ENCODE results near the gene PALLD. TPM values are rescaled to one million over a fixed set of nuclear protein-coding genes. Genes with fewer than 3 reads are reported as not detected.

The PALLD gene
- total RNA-seq, 2 donors from 2014 or later, result 2.8 to 30.1 TPM

- H3K36me3 Mint-ChIP-seq, result no peaks in the 10 kb centered on the region
- no peak overlapping the region for H3K27ac Mint-ChIP-seq
- no peak for ATAC-seq
- H3K9me3 Mint-ChIP-seq, result no peaks in the 10 kb centered on the region
- no peak for DNase-seq (ENCODE audit: low spot score in 2 of 2)
These were observed 244.7 kb downstream of the PALLD start for GRCh38 chr4:168741281-168742173.

- Mint-ChIP-seq H3K9me3 (no peaks in the 10 kb centered on the region), H3K36me3 (no peaks in the 10 kb centered on the region), H3K27ac (no peak overlapping the region)
- no peak for ATAC-seq
- DNase-seq (ENCODE audit: low spot score in 2 of 2), result no peak
These were observed 246.3 kb downstream of the PALLD start for GRCh38 chr4:168743131-168743530.

GRCh38 chr4:168743601-168744000, 246.7 kb downstream of the PALLD start:
- Mint-ChIP-seq H3K36me3 (no peaks in the 10 kb centered on the region), H3K9me3 (no peaks in the 10 kb centered on the region), H3K27ac (no peak overlapping the region)
- DNase-seq (ENCODE audit: low spot score in 2 of 2), result no peak
- no peak for ATAC-seq

DNA sequence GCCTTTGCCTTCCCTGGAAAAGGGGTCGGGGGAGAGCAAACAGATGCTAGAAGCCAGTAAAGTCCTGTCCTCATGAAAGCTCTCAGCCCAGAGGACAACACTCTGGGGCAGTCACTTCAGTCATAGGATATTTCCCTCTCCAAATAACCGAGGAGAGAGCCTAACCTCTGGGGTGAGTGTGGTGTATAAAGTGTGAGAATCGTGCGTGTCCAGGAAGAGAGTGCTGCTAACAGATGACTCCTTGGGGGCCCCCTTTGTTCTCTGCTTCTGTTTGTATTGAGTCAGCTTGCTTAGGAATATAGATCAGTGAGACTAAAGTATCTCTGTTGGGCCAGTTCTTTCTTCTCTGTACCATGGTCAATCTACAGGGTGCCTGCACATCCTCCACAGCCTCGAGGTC, 247.2 kb downstream of the PALLD start:
- DNase-seq (ENCODE audit: low spot score in 2 of 2) (no peak), ATAC-seq (no peak)
- H3K27ac Mint-ChIP-seq, result no peak overlapping the region
- H3K36me3 Mint-ChIP-seq, result no peaks in the 10 kb centered on the region
- H3K9me3 Mint-ChIP-seq, result no peaks in the 10 kb centered on the region

GRCh38 chr4:168748807-168749206, 252.0 kb downstream of the PALLD start:
- ATAC-seq, result no peak
- H3K9me3 Mint-ChIP-seq, result no peaks in the 10 kb centered on the region
- no peak for DNase-seq (ENCODE audit: low spot score in 2 of 2)
- no peaks in the 10 kb centered on the region for H3K36me3 Mint-ChIP-seq
- no peak overlapping the region for H3K27ac Mint-ChIP-seq

- Mint-ChIP-seq H3K9me3 (no peaks in the 10 kb centered on the region), H3K27ac (no peak overlapping the region), H3K36me3 (no peaks in the 10 kb centered on the region)
- DNase-seq (ENCODE audit: low spot score in 2 of 2), result no peak
- no peak for ATAC-seq
These were observed 254.7 kb downstream of the PALLD start for GRCh38 chr4:168751263-168752225.

GRCh38 chr4:168755598-168756477, 259.0 kb downstream of the PALLD start:
- no peak for ATAC-seq

DNA sequence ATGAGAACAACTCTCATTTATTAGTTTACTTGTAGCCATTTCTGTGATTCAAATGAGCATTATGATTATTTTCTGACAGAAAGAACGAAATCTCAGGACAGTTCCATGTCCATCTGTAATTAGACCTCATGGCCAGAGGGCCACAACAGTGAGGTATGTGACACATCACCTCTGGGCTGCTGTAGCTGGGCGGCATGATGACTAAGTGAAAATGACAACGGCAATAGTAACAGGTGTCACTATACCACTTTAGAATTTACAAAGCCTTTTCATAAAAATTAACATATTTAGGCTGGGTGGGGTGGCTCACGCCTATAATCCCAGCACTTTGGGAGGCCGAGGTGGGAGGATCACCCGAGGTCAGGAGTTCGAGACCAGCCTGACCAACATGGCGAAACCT, 260.6 kb downstream of the PALLD start:
- Mint-ChIP-seq H3K27ac (no peak overlapping the region), H3K9me3 (no peaks in the 10 kb centered on the region), H3K36me3 (no peaks in the 10 kb centered on the region)
- ATAC-seq (no peak), DNase-seq (ENCODE audit: low spot score in 2 of 2) (no peak)

More at GRCh38 chr4:168755598-168756477, 259.0 kb downstream of the PALLD start:
- DNase-seq (ENCODE audit: low spot score in 2 of 2), result no peak
- Mint-ChIP-seq H3K27ac (no peak overlapping the region), H3K36me3 (no peaks in the 10 kb centered on the region), H3K9me3 (no peaks in the 10 kb centered on the region)

GRCh38 chr4:168758351-168758876, 261.6 kb downstream of the PALLD start:
- ATAC-seq, result no peak
- Mint-ChIP-seq H3K9me3 (no peaks in the 10 kb centered on the region), H3K27ac (no peak overlapping the region)

DNA sequence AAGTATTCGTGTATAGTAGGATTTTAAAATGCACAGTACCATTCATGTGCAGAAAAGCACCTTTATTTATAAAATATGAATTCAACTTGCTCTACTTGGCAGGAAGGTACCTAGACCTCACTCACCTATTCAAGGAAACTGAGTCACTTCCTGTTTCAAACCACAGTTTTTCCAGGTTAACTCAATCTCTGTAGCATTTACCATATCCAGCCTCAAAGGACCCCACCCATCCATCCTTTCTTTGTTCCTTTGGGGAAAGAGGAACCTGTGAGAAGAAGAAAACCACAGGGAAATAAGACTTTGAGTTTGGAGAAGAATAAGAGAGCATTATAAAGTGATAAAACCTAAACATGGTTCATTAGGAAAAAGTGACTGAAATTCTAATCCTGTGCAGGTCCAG, 262.5 kb downstream of the PALLD start:
- ATAC-seq (no peak), DNase-seq (ENCODE audit: low spot score in 2 of 2) (no peak)
- no peaks in the 10 kb centered on the region for H3K36me3 Mint-ChIP-seq
- H3K9me3 Mint-ChIP-seq, result no peaks in the 10 kb centered on the region
- H3K27ac Mint-ChIP-seq, result no peak overlapping the region

More at GRCh38 chr4:168758351-168758876, 261.6 kb downstream of the PALLD start:
- H3K36me3 Mint-ChIP-seq, result no peaks in the 10 kb centered on the region
- no peak for DNase-seq (ENCODE audit: low spot score in 2 of 2)

GRCh38 chr4:168759959-168760527, 263.2 kb downstream of the PALLD start:
- Mint-ChIP-seq H3K27ac (no peak overlapping the region), H3K9me3 (no peaks in the 10 kb centered on the region), H3K36me3 (no peaks in the 10 kb centered on the region)
- DNase-seq (ENCODE audit: low spot score in 2 of 2) (no peak), ATAC-seq (no peak)

DNA sequence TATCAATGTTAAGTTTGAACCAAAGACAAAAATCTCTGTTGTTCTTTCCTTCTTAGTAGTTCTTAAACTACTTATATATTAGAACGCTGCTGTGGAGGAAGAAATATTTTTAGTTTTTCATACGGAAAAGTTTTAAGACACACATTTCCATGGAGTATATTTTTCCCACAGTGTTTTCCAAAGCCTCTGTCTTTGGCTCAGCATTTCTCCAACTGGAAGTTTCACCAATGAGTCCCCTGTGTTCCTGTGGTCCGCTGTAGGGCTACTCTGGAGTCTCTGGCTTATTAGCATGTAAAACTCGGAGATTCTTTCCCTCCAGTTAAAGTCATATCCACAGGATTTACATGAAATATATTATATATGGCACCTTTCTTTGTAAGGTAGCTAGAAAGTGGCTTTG, 264.2 kb downstream of the PALLD start:
- H3K9me3 Mint-ChIP-seq, result no peaks in the 10 kb centered on the region
- ATAC-seq, result no peak
- H3K27ac Mint-ChIP-seq, result no peak overlapping the region
- no peak for DNase-seq (ENCODE audit: low spot score in 2 of 2)
- H3K36me3 Mint-ChIP-seq, result no peaks in the 10 kb centered on the region

- ATAC-seq (no peak), DNase-seq (ENCODE audit: low spot score in 2 of 2) (no peak)
- Mint-ChIP-seq H3K36me3 (no peaks in the 10 kb centered on the region), H3K9me3 (no peaks in the 10 kb centered on the region), H3K27ac (no peak overlapping the region)
These were observed 268.5 kb downstream of the PALLD start for GRCh38 chr4:168765322-168765721.

DNA sequence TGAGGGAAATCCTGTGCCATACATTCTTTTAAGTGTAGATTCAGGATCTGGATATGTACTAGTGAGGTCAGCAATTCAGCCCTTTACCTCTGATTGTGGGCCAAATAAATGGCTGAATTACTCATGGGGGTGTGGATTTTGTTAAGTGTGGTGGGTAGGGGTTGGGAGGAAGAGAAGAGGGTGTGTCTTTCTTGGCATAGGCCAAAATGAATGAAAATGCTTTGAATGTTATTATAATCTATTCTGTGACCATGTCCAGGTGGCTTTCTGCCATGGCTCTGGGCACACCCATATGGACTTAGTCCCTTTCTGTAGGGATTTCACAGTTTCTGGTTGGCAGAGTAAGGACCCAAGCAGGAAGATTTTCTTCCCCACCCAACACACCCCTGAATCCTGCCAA, 268.9 kb downstream of the PALLD start:
- no peak for ATAC-seq
- H3K27ac Mint-ChIP-seq, result no peak overlapping the region
- no peak for DNase-seq (ENCODE audit: low spot score in 2 of 2)
- H3K36me3 Mint-ChIP-seq, result no peaks in the 10 kb centered on the region
- H3K9me3 Mint-ChIP-seq, result no peaks in the 10 kb centered on the region

- DNase-seq (ENCODE audit: low spot score in 2 of 2) (no peak), ATAC-seq (no peak)
- Mint-ChIP-seq H3K36me3 (no peaks in the 10 kb centered on the region), H3K27ac (no peak overlapping the region), H3K9me3 (no peaks in the 10 kb centered on the region)
These were observed 269.9 kb downstream of the PALLD start for GRCh38 chr4:168766604-168767316.
